Liver (tissue), 9 donors: ENCODE results near the gene WDR5. TPM values are rescaled to one million over a fixed set of nuclear protein-coding genes. Genes with fewer than 3 reads are reported as not detected.

Experiments used
- DNase-seq: peaks from one replicate; pipeline ENCODE4 v3.0.0-alpha.2; 2017; ENCODE audit warnings: low spot score
- H3K27ac ChIP-seq, 2 donors: one replicate each; pipeline ENCODE4 v1.7.0; 2013; ENCODE audit warnings: inconsistent platforms in 2 of 2, low read length in 2 of 2, control low read depth in 1 of 2, low read depth in 1 of 2, mild to moderate bottlenecking in 1 of 2
- H3K27me3 ChIP-seq, 4 donors: one replicate each; pipeline versions ENCODE4 v1.6.1 to v1.7.0; 2013; ENCODE audit warnings: low read length in 3 of 4, inconsistent platforms in 1 of 4, mild to moderate bottlenecking in 1 of 4, moderate library complexity in 1 of 4; ENCODE audit not compliant: control insufficient read depth in 4 of 4, insufficient read depth in 4 of 4
- H3K36me3 ChIP-seq, 4 donors: one replicate each; pipeline versions ENCODE4 v1.6.1 to v1.7.0; 2013; ENCODE audit warnings: low read length in 3 of 4, mild to moderate bottlenecking in 3 of 4, low read depth in 1 of 4, moderate library complexity in 1 of 4; ENCODE audit not compliant: control insufficient read depth in 4 of 4, insufficient read depth in 3 of 4
- H3K4me1 ChIP-seq, 4 donors: one replicate each; pipeline versions ENCODE4 v1.6.1 to v1.7.0; 2013; ENCODE audit warnings: low read length in 3 of 4, mild to moderate bottlenecking in 3 of 4, moderate library complexity in 1 of 4; ENCODE audit not compliant: control insufficient read depth in 4 of 4, insufficient read depth in 4 of 4
- H3K4me3 ChIP-seq, 3 donors: one replicate each; pipeline versions ENCODE4 v1.6.1 to v1.7.0; 2013; ENCODE audit warnings: low read length in 3 of 3, control low read depth in 1 of 3, low read depth in 1 of 3, mild to moderate bottlenecking in 1 of 3
- H3K9ac ChIP-seq, 2 donors: one replicate each; pipeline ENCODE4 v1.7.0; 2013; ENCODE audit warnings: low read length in 2 of 2, mild to moderate bottlenecking in 2 of 2, moderate library complexity in 2 of 2, control low read depth in 1 of 2, low read depth in 1 of 2
- H3K9me3 ChIP-seq, 4 donors: one replicate each; pipeline versions ENCODE4 v1.6.1 to v1.7.0; 2013; ENCODE audit warnings: low read length in 3 of 4; ENCODE audit not compliant: control insufficient read depth in 4 of 4
- ATF3 ChIP-seq: IDR thresholded peaks from 2 replicates; pipeline ENCODE4 v1.6.1; 2016; ENCODE audit warnings: antibody characterized with exemption
- CTCF ChIP-seq: fragments of 150-350 bp; IDR thresholded peaks from 2 replicates; pipeline ENCODE4 v1.5.1; 2017; ENCODE audit warnings: improper control_type of control experiment, low read depth, low read length; ENCODE audit not compliant: missing input control
- EGR1 ChIP-seq, 2 donors: IDR thresholded peaks; 2 replicates each; pipeline ENCODE4 v1.6.1; 2016 to 2018; ENCODE audit warnings: antibody characterized with exemption in 2 of 2, low read depth in 2 of 2
- FOXA1 ChIP-seq: IDR thresholded peaks from 2 replicates; pipeline ENCODE4 v1.6.1; 2016; ENCODE audit warnings: antibody characterized with exemption
- FOXA2 ChIP-seq: IDR thresholded peaks from 2 replicates; pipeline ENCODE4 v1.6.1; 2016; ENCODE audit warnings: antibody characterized with exemption
- GABPA ChIP-seq, 2 donors: IDR thresholded peaks in 1 of 2; conservative IDR thresholded peaks in 1 of 2; 2 replicates each; pipeline ENCODE4 v1.6.1; 2016; ENCODE audit warnings: antibody characterized with exemption in 2 of 2, mild to moderate bottlenecking in 1 of 2, moderate library complexity in 1 of 2
- HNF4A ChIP-seq, 2 donors: conservative IDR thresholded peaks; 2 replicates each; pipeline ENCODE4 v1.6.1; 2016; ENCODE audit warnings: antibody characterized with exemption in 2 of 2, mild to moderate bottlenecking in 2 of 2
- HNF4G ChIP-seq: IDR thresholded peaks from 2 replicates; pipeline ENCODE4 v1.6.1; 2016; ENCODE audit warnings: antibody characterized with exemption
- MAX ChIP-seq: IDR thresholded peaks from 2 replicates; pipeline ENCODE4 v1.6.1; 2016; ENCODE audit warnings: antibody characterized with exemption
- NR2F2 ChIP-seq: IDR thresholded peaks from 2 replicates; pipeline ENCODE4 v1.6.1; 2016; ENCODE audit warnings: antibody characterized with exemption
- RAD21 ChIP-seq, 2 donors: IDR thresholded peaks; 2 replicates each; pipeline ENCODE4 v1.6.1; 2016; ENCODE audit warnings: antibody characterized with exemption in 2 of 2, mild to moderate bottlenecking in 2 of 2
- REST ChIP-seq: IDR thresholded peaks from 2 replicates; pipeline ENCODE4 v1.6.1; 2016; ENCODE audit warnings: antibody characterized with exemption, mild to moderate bottlenecking
- RXRA ChIP-seq, 2 donors: IDR thresholded peaks; 2 replicates each; pipeline ENCODE4 v1.6.1; 2017 to 2018; ENCODE audit warnings: antibody characterized with exemption in 2 of 2, mild to moderate bottlenecking in 1 of 2
- SP1 ChIP-seq: IDR thresholded peaks from 2 replicates; pipeline ENCODE4 v1.6.1; 2018; ENCODE audit warnings: antibody characterized with exemption, mild to moderate bottlenecking
- TAF1 ChIP-seq: conservative IDR thresholded peaks from 2 replicates; pipeline ENCODE4 v1.6.1; 2016; ENCODE audit warnings: antibody characterized with exemption, mild to moderate bottlenecking
- YY1 ChIP-seq: IDR thresholded peaks from 2 replicates; pipeline ENCODE4 v1.6.1; 2016; ENCODE audit warnings: antibody characterized with exemption, mild to moderate bottlenecking
- WGBS: extraction: QIAGEN DNeasy Blood & Tissue Kit; methylation state at CpG from one replicate; pipeline ENCODE4 v1.1.7; 2013; 5-methylcytosine and 5-hydroxymethylcytosine counted together
- polyA plus RNA-seq, 2 donors: library from polyadenylated mRNA; stranded (reverse) in 1 of 2; unstranded in 1 of 2; fragments of 200-250 nt in 1 of 2; fragments of >200 nt in 1 of 2; fragmentation: Nextera tagmentation in 1 of 2; extraction: Ambion mirVana in 1 of 2; gene quantifications; one replicate each; pipeline versions ENCODE4 v1.2.1 to v1.2.3, GENCODE V29; 2013 to 2015
- total RNA-seq, 2 donors: library from RNA; depleted of rRNA; stranded (reverse); fragments of >200 nt; gene quantifications; one replicate each; pipeline ENCODE4 v1.2.3, GENCODE V29; 2014
- donor health status: healthy.
- donor health status: healthy.
- donor health status: healthy.
- donor health status: healthy.
- donor health status: healthy.

The WDR5 gene
- total and polyA plus RNA-seq, 4 donors, result 11.1 to 21.6 (median 14.6) TPM

GRCh38 chr9:134188386-134189144 lies 52.7 kb downstream of the WDR5 start:
- Histone ChIP-seq H3K4me1 (peaks cover 22 to 55% (median 39%) of the 10 kb centered on the region in 4 donors), H3K9ac (peak overlapping the region in 1 of 2 donors; percentile 56), H3K9me3 (no peaks in the 10 kb centered on the region), H3K4me3 (no peak overlapping the region), H3K27ac (peak overlapping the region; percentile 93 to 99), H3K27me3 (no peaks in the 10 kb centered on the region), H3K36me3 (no peaks in the 10 kb centered on the region)
- TF ChIP-seq YY1 (peak; percentile 72), RXRA (IDR thresholded peaks at IDR 0.05) (peak; percentile 80 to 81), MAX (peak; percentile 93), SP1 (peak; percentile 59), RAD21 (IDR thresholded peaks at IDR 0.05) (peak; percentile 13 to 48), FOXA2 (no peak), HNF4G (no peak), GABPA (IDR thresholded peaks at IDR 0.05 in 1 of 2, conservative IDR thresholded peaks at IDR 0.05 in 1 of 2) (no peak), TAF1 (no peak), FOXA1 (no peak), HNF4A (conservative IDR thresholded peaks at IDR 0.05) (peak in 1 of 2 donors; percentile 43), NR2F2 (peak; percentile 30)
- 50% methylated on average over 23 of the region's 23 CpGs for WGBS
- no peak for DNase-seq

GRCh38 chr9:134189145-134189469 lies 53.2 kb downstream of the WDR5 start:
- no peaks in the 10 kb centered on the region for H3K9me3 ChIP-seq
- no peak for DNase-seq
- no peaks in the 10 kb centered on the region for H3K36me3 ChIP-seq
- TF ChIP-seq FOXA1 (no peak), YY1 (no peak), REST (no peak), FOXA2 (no peak), TAF1 (no peak), CTCF (no peak), HNF4G (no peak), ATF3 (no peak), SP1 (no peak), EGR1 (IDR thresholded peaks at IDR 0.05; ENCODE audit: low read depth in 2 of 2) (no peak)
- WGBS, result 66% methylated on average over 15 of the region's 15 CpGs
- no peak overlapping the region for H3K4me3 ChIP-seq
- peak overlapping the region; percentile 93 to 99 for H3K27ac ChIP-seq
- peak overlapping the region in 1 of 2 donors; percentile 56 for H3K9ac ChIP-seq
- peaks cover 22 to 55% (median 39%) of the 10 kb centered on the region in 4 donors for H3K4me1 ChIP-seq
- no peaks in the 10 kb centered on the region for H3K27me3 ChIP-seq
